Mucosa of rectum (tissue), 2 donors: ENCODE measurements around the gene ECM2.

Source experiments
- H3K27ac ChIP-seq, 2 donors: one replicate each; pipeline ENCODE4 v1.7.0; 2013; ENCODE audit warnings: inconsistent platforms in 2 of 2, low read depth in 2 of 2, low read length in 2 of 2
- H3K27me3 ChIP-seq, 2 donors: one replicate each; pipeline ENCODE4 v1.7.0; 2013; ENCODE audit warnings: low read length in 2 of 2; ENCODE audit not compliant: control insufficient read depth in 2 of 2, insufficient read depth in 2 of 2
- H3K36me3 ChIP-seq, 2 donors: one replicate each; pipeline ENCODE4 v1.7.0; 2013; ENCODE audit warnings: low read length in 2 of 2; ENCODE audit not compliant: control insufficient read depth in 2 of 2, insufficient read depth in 2 of 2
- H3K4me1 ChIP-seq, 2 donors: one replicate each; pipeline ENCODE4 v1.7.0; 2013; ENCODE audit warnings: low read length in 2 of 2, mild to moderate bottlenecking in 1 of 2; ENCODE audit not compliant: control insufficient read depth in 2 of 2, insufficient read depth in 2 of 2
- H3K4me3 ChIP-seq, 2 donors: one replicate each; pipeline ENCODE4 v1.7.0; 2013; ENCODE audit warnings: low read length in 2 of 2
- H3K9ac ChIP-seq, 2 donors: one replicate each; pipeline ENCODE4 v1.7.0; 2013; ENCODE audit warnings: low read length in 2 of 2, low read depth in 1 of 2, mild to moderate bottlenecking in 1 of 2
- H3K9me3 ChIP-seq, 2 donors: one replicate each; pipeline ENCODE4 v1.7.0; 2013; ENCODE audit warnings: low read length in 2 of 2; ENCODE audit not compliant: control insufficient read depth in 2 of 2
- donor health status: healthy.
- donor health status: Normal muscosa, but diverticular disease.

The ECM2 gene

GRCh38 chr9:92503156-92503555 lies 32.6 kb downstream of the ECM2 start:
- H3K36me3 ChIP-seq, result no peaks in the 10 kb centered on the region
- H3K4me1 ChIP-seq, result peaks cover 0 to 9% of the 10 kb centered on the region in 2 donors
- no peak overlapping the region for H3K27ac ChIP-seq
- no peaks in the 10 kb centered on the region for H3K9me3 ChIP-seq
- no peak overlapping the region for H3K9ac ChIP-seq
- no peaks in the 10 kb centered on the region for H3K27me3 ChIP-seq
- no peak overlapping the region for H3K4me3 ChIP-seq

GRCh38 chr9:92501671-92502393 lies 34.0 kb downstream of the ECM2 start:
- peak overlapping the region in 1 of 2 donors; percentile 3 for H3K27ac ChIP-seq

GRCh38 chr9:92500725-92501124 lies 35.1 kb downstream of the ECM2 start:
- no peaks in the 10 kb centered on the region for H3K27me3 ChIP-seq
- H3K9ac ChIP-seq, result no peak overlapping the region
- H3K36me3 ChIP-seq, result no peaks in the 10 kb centered on the region
- H3K27ac ChIP-seq, result no peak overlapping the region
- H3K4me1 ChIP-seq, result no peaks in the 10 kb centered on the region
- no peak overlapping the region for H3K4me3 ChIP-seq
- no peaks in the 10 kb centered on the region for H3K9me3 ChIP-seq

More at GRCh38 chr9:92501671-92502393, 34.0 kb downstream of the ECM2 start:
- no peak overlapping the region for H3K4me3 ChIP-seq
- no peaks in the 10 kb centered on the region for H3K36me3 ChIP-seq
- H3K4me1 ChIP-seq, result no peaks in the 10 kb centered on the region
- H3K27me3 ChIP-seq, result no peaks in the 10 kb centered on the region
- no peaks in the 10 kb centered on the region for H3K9me3 ChIP-seq
- H3K9ac ChIP-seq, result no peak overlapping the region

GRCh38 chr9:92499701-92500100 lies 36.1 kb downstream of the ECM2 start:
- H3K4me3 ChIP-seq, result no peak overlapping the region
- no peaks in the 10 kb centered on the region for H3K36me3 ChIP-seq
- no peaks in the 10 kb centered on the region for H3K27me3 ChIP-seq
- H3K4me1 ChIP-seq, result no peaks in the 10 kb centered on the region
- H3K9ac ChIP-seq, result no peak overlapping the region
- no peaks in the 10 kb centered on the region for H3K9me3 ChIP-seq
- H3K27ac ChIP-seq, result no peak overlapping the region

- Histone ChIP-seq H3K4me3 (no peak overlapping the region), H3K9ac (no peak overlapping the region), H3K4me1 (no peaks in the 10 kb centered on the region), H3K9me3 (no peaks in the 10 kb centered on the region), H3K27ac (no peak overlapping the region), H3K27me3 (no peaks in the 10 kb centered on the region), H3K36me3 (no peaks in the 10 kb centered on the region)
These were observed 39.2 kb downstream of the ECM2 start for GRCh38 chr9:92496396-92497176.

GRCh38 chr9:92494856-92495255 lies 40.9 kb downstream of the ECM2 start:
- no peaks in the 10 kb centered on the region for H3K36me3 ChIP-seq
- no peak overlapping the region for H3K4me3 ChIP-seq
- no peaks in the 10 kb centered on the region for H3K9me3 ChIP-seq
- no peaks in the 10 kb centered on the region for H3K4me1 ChIP-seq
- no peak overlapping the region for H3K27ac ChIP-seq
- H3K9ac ChIP-seq, result no peak overlapping the region
- H3K27me3 ChIP-seq, result no peaks in the 10 kb centered on the region

GRCh38 chr9:92493749-92494387 lies 41.9 kb downstream of the ECM2 start:
- Histone ChIP-seq H3K4me1 (no peaks in the 10 kb centered on the region), H3K27ac (no peak overlapping the region), H3K27me3 (no peaks in the 10 kb centered on the region), H3K36me3 (no peaks in the 10 kb centered on the region), H3K9me3 (no peaks in the 10 kb centered on the region), H3K9ac (no peak overlapping the region), H3K4me3 (no peak overlapping the region)

GRCh38 chr9:92492781-92493401 lies 42.9 kb downstream of the ECM2 start:
- Histone ChIP-seq H3K9me3 (no peaks in the 10 kb centered on the region), H3K27me3 (no peaks in the 10 kb centered on the region), H3K36me3 (no peaks in the 10 kb centered on the region), H3K4me3 (no peak overlapping the region), H3K27ac (no peak overlapping the region), H3K4me1 (no peaks in the 10 kb centered on the region), H3K9ac (no peak overlapping the region)

- Histone ChIP-seq H3K9ac (no peak overlapping the region), H3K36me3 (no peaks in the 10 kb centered on the region), H3K4me1 (peaks cover 0 to 2% of the 10 kb centered on the region in 2 donors), H3K4me3 (no peak overlapping the region), H3K27me3 (no peaks in the 10 kb centered on the region), H3K9me3 (no peaks in the 10 kb centered on the region), H3K27ac (peak overlapping the region in 1 of 2 donors; percentile 17)
These were observed 46.9 kb downstream of the ECM2 start for GRCh38 chr9:92488681-92489550.
